MG63 (cell line): ENCODE results near the gene GALNTL6. TPM values are rescaled to one million over a fixed set of nuclear protein-coding genes. Genes with fewer than 3 reads are reported as not detected.

ENCODE experiments used
- DNase-seq: peaks from one replicate; pipeline ENCODE4 v3.0.0-alpha.2; 2020
- H3K27me3 ChIP-seq: fragments of 250-450 bp; sonication (Bioruptor Pico); 2 replicates; pipeline ENCODE4 v1.5.1; 2020; ENCODE audit warnings: mild to moderate bottlenecking, moderate library complexity
- H3K36me3 ChIP-seq: fragments of 250-450 bp; sonication (Bioruptor Pico); 2 replicates; pipeline ENCODE4 v1.5.1; 2020; ENCODE audit warnings: mild to moderate bottlenecking, moderate library complexity
- H3K4me3 ChIP-seq: fragments of 250-450 bp; sonication (Bioruptor Pico); 2 replicates; pipeline ENCODE4 v1.5.1; 2020; ENCODE audit warnings: mild to moderate bottlenecking, moderate library complexity
- H3K9me3 ChIP-seq: fragments of 250-450 bp; sonication (Bioruptor Pico); 2 replicates; pipeline ENCODE4 v1.5.1; 2020; ENCODE audit warnings: mild to moderate bottlenecking, moderate library complexity
- total RNA-seq: library from RNA; depleted of rRNA; stranded (reverse); fragments of >200 nt; shearing (Covaris generic); gene quantifications from 2 replicates; pipeline ENCODE4 v1.2.3, GENCODE V29; 2014; ENCODE audit warnings: low replicate concordance

GALNTL6 gene
- total RNA-seq, 1 experiment from 2014 or later: not detected

- Histone ChIP-seq H3K9me3 (no peaks in the 10 kb centered on the region), H3K27me3 (no peaks in the 10 kb centered on the region)
These were observed 375.2 kb downstream of the GALNTL6 start for GRCh38 chr4:172188248-172188988.

GRCh38 chr4:172202480-172203076 lies 389.4 kb downstream of the GALNTL6 start:
- Histone ChIP-seq H3K27me3 (no peaks in the 10 kb centered on the region), H3K9me3 (no peaks in the 10 kb centered on the region), H3K4me3 (no peak overlapping the region), H3K36me3 (no peaks in the 10 kb centered on the region)
- DNase-seq: no peak

More at GRCh38 chr4:172188248-172188988, 375.2 kb downstream of the GALNTL6 start:
- no peaks in the 10 kb centered on the region for H3K36me3 ChIP-seq
- H3K4me3 ChIP-seq: no peak overlapping the region
- DNase-seq: no peak

- Histone ChIP-seq H3K27me3 (no peaks in the 10 kb centered on the region), H3K36me3 (no peaks in the 10 kb centered on the region), H3K9me3 (no peaks in the 10 kb centered on the region), H3K4me3 (no peak overlapping the region)
- no peak for DNase-seq
These were observed 394.1 kb downstream of the GALNTL6 start for GRCh38 chr4:172207258-172207657.

GRCh38 chr4:172207886-172208285 lies 394.7 kb downstream of the GALNTL6 start:
- Histone ChIP-seq H3K36me3 (no peaks in the 10 kb centered on the region), H3K27me3 (no peaks in the 10 kb centered on the region), H3K4me3 (no peak overlapping the region), H3K9me3 (no peaks in the 10 kb centered on the region)
- no peak for DNase-seq

GRCh38 chr4:172220679-172221078 lies 407.5 kb downstream of the GALNTL6 start:
- Histone ChIP-seq H3K36me3 (no peaks in the 10 kb centered on the region), H3K27me3 (no peaks in the 10 kb centered on the region), H3K4me3 (no peak overlapping the region), H3K9me3 (no peaks in the 10 kb centered on the region)
- DNase-seq: no peak

GRCh38 chr4:172225457-172225856 lies 412.3 kb downstream of the GALNTL6 start:
- Histone ChIP-seq H3K27me3 (no peaks in the 10 kb centered on the region), H3K4me3 (no peak overlapping the region), H3K9me3 (no peaks in the 10 kb centered on the region), H3K36me3 (no peaks in the 10 kb centered on the region)
- DNase-seq: no peak

- DNase-seq: no peak
These were observed 419.8 kb downstream of the GALNTL6 start for GRCh38 chr4:172232966-172233365.

GRCh38 chr4:172243551-172243950 lies 430.3 kb downstream of the GALNTL6 start:
- Histone ChIP-seq H3K4me3 (no peak overlapping the region), H3K9me3 (no peaks in the 10 kb centered on the region), H3K27me3 (no peaks in the 10 kb centered on the region), H3K36me3 (no peaks in the 10 kb centered on the region)
- no peak for DNase-seq

More at GRCh38 chr4:172232966-172233365, 419.8 kb downstream of the GALNTL6 start:
- Histone ChIP-seq H3K27me3 (no peaks in the 10 kb centered on the region), H3K4me3 (no peak overlapping the region), H3K9me3 (no peaks in the 10 kb centered on the region), H3K36me3 (no peaks in the 10 kb centered on the region)

- no peaks in the 10 kb centered on the region for H3K36me3 ChIP-seq
- no peaks in the 10 kb centered on the region for H3K27me3 ChIP-seq
- H3K9me3 ChIP-seq: no peaks in the 10 kb centered on the region
- no peak overlapping the region for H3K4me3 ChIP-seq
- peak; percentile 4 for DNase-seq
These were observed 432.3 kb downstream of the GALNTL6 start for GRCh38 chr4:172245516-172245915.

- H3K36me3 ChIP-seq: no peaks in the 10 kb centered on the region
- no peaks in the 10 kb centered on the region for H3K9me3 ChIP-seq
- DNase-seq: no peak
- H3K27me3 ChIP-seq: no peaks in the 10 kb centered on the region
- no peak overlapping the region for H3K4me3 ChIP-seq
These were observed 440.2 kb downstream of the GALNTL6 start for GRCh38 chr4:172253409-172253808.

- Histone ChIP-seq H3K27me3 (no peaks in the 10 kb centered on the region), H3K9me3 (no peaks in the 10 kb centered on the region), H3K4me3 (no peak overlapping the region), H3K36me3 (no peaks in the 10 kb centered on the region)
- DNase-seq: no peak
These were observed 443.6 kb downstream of the GALNTL6 start for GRCh38 chr4:172256820-172257219.

- Histone ChIP-seq H3K27me3 (no peaks in the 10 kb centered on the region), H3K36me3 (no peaks in the 10 kb centered on the region), H3K4me3 (no peak overlapping the region), H3K9me3 (no peaks in the 10 kb centered on the region)
- DNase-seq: no peak
These were observed 457.2 kb downstream of the GALNTL6 start for GRCh38 chr4:172270397-172270796.

- H3K9me3 ChIP-seq: no peaks in the 10 kb centered on the region
- no peak overlapping the region for H3K4me3 ChIP-seq
- no peak for DNase-seq
- H3K27me3 ChIP-seq: no peaks in the 10 kb centered on the region
- H3K36me3 ChIP-seq: no peaks in the 10 kb centered on the region
These were observed 473.9 kb downstream of the GALNTL6 start for GRCh38 chr4:172287117-172287516.

GRCh38 chr4:172305698-172306097 lies 492.5 kb downstream of the GALNTL6 start:
- no peak overlapping the region for H3K4me3 ChIP-seq
- H3K9me3 ChIP-seq: no peaks in the 10 kb centered on the region
- H3K27me3 ChIP-seq: no peaks in the 10 kb centered on the region
- H3K36me3 ChIP-seq: no peaks in the 10 kb centered on the region
- DNase-seq: no peak

- Histone ChIP-seq H3K9me3 (no peaks in the 10 kb centered on the region), H3K36me3 (no peaks in the 10 kb centered on the region), H3K4me3 (no peak overlapping the region), H3K27me3 (no peaks in the 10 kb centered on the region)
- DNase-seq: no peak
These were observed 494.9 kb downstream of the GALNTL6 start for GRCh38 chr4:172308078-172308477.

- H3K9me3 ChIP-seq: no peaks in the 10 kb centered on the region
- no peak for DNase-seq
- no peaks in the 10 kb centered on the region for H3K27me3 ChIP-seq
- H3K4me3 ChIP-seq: no peak overlapping the region
- no peaks in the 10 kb centered on the region for H3K36me3 ChIP-seq
These were observed 498.5 kb downstream of the GALNTL6 start for GRCh38 chr4:172311682-172312081.

- Histone ChIP-seq H3K36me3 (no peaks in the 10 kb centered on the region), H3K27me3 (no peaks in the 10 kb centered on the region), H3K4me3 (no peak overlapping the region), H3K9me3 (no peaks in the 10 kb centered on the region)
- no peak for DNase-seq
These were observed 510.1 kb downstream of the GALNTL6 start for GRCh38 chr4:172323288-172323687.

GRCh38 chr4:172344308-172344938 lies 531.2 kb downstream of the GALNTL6 start:
- Histone ChIP-seq H3K4me3 (no peak overlapping the region), H3K9me3 (no peaks in the 10 kb centered on the region), H3K36me3 (no peaks in the 10 kb centered on the region), H3K27me3 (no peaks in the 10 kb centered on the region)
- no peak for DNase-seq
